T47D (cell line): ENCODE results near the gene SHC3.

Experiments used
- DNase-seq, 2 experiments: peaks; one replicate each; pipeline versions ENCODE4 v3.0.0 to v3.0.0-alpha.2; 2011 to 2012; ENCODE audit warnings: low read depth in 1 of 2, low spot score in 1 of 2
- JUND ChIP-seq: IDR thresholded peaks from 2 replicates; pipeline ENCODE4 v1.6.1; 2012; ENCODE audit warnings: low read depth
- in situ Hi-C: cut with HindIII; loops from 2 replicates; pipeline ENCODE4 v1.10.0; 2016; ENCODE audit warnings: low sequenced_read_pairs, low pct_unique_long_range_greater_than_20kb

The SHC3 gene

DNA sequence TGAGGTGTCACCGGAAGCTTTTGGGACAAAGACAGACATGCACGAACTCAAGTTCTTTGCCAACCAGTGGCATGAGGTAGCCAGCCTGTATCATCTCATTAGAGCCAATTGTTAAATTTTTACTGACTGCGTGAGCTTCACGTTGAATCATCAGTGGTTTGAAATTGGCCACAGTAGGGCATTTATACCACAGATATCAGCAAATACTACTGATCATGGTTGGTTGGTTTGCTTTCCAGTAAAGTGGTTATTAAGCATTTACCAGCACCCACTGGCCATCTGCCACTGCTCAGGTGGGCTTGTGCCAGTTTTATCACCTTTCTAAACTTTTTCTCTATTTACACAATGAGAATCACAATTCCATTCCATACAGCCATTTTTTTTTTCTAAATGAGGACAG lies 28.4 kb upstream of the SHC3 start:
- no peak for TF ChIP-seq JUND
- DNase-seq = no peak
- in situ Hi-C loops = no loop called here

DNA sequence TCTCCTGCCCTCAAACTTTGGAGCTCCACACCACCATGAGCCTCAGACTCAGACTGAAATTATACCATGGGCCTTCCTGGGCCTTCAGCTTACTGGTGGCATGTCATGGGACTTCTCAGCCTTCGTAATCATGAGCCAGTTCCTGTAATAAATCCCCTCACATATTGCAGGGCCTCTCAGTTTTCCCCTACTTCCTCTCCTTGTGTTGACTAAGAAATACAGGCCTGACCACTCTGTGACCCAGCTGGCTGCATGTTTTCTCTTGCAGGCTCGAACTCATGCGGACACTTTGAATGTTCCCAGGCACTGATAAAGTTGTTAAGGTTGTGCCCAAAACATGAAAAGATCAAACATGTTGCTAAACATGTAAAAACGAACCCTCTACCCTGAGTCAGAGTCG lies 26.2 kb upstream of the SHC3 start:
- DNase-seq = no peak
- no peak for TF ChIP-seq JUND
- in situ Hi-C loops = no loop called here

DNA sequence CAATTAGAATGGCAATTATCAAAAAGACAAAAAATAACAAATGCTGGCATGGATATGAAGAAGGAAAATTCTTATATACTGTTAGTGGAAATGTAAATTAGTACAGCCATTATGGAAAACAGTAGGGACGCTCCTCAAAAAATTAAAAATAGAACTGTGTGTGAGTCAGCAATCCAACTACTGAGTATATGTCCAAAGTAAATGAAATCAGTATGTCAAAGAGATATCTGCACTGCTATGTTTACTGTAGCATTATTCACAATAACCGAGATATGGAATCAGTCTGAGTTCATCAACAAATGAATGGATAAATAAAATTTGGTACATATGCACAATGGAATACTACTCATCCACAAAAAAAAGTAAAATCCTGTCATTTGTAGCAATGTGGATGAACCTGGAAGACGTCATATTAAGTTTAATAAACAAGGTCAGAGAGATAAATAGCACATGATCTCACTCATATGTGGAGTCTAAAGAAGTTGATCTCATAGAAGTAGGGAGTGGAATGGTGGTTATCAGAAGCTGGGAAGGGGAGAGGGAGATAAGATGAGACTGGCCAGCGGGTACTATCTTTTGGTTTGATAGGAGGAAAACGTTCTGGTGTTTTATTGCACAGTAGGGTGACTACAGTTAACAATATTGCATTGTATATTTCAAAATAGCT lies 16.6 kb upstream of the SHC3 start:
- DNase-seq = no peak
- in situ Hi-C loops = no loop called here
- TF ChIP-seq JUND = no peak

DNA sequence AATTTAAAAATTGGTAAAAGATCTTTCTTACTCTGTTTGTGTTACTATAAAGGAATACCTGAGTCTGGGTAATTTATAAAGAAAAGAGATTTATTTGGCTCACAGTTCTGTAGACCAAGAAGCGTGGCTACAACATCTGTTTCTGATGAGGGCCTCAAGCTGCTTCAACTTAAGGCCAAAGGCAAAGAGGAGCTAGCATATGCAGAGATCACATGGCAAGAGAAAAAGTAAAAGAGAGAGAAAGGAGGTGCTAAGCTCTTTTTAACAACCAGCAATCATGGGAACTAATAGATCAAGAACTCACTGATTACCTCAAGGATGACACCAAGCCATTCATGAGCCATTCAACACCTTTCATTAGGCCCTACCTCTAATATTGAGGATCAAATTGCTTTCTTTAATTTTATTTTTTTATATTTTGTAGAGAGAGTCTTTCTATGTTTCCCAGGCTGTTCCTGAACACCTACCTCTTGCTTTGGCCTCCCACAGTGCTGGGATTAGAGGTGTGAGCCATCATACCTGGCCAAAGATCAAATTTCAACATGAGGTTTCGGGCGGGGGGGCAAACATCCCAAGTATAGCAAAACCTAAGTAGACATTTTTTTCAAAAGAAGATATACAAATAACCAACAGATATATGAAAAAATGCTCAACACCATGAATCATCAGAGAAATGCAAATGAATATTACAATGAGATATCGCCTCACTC lies 16.0 kb upstream of the SHC3 start:
- DNase-seq = no peak
- in situ Hi-C loops = no loop called here

DNA sequence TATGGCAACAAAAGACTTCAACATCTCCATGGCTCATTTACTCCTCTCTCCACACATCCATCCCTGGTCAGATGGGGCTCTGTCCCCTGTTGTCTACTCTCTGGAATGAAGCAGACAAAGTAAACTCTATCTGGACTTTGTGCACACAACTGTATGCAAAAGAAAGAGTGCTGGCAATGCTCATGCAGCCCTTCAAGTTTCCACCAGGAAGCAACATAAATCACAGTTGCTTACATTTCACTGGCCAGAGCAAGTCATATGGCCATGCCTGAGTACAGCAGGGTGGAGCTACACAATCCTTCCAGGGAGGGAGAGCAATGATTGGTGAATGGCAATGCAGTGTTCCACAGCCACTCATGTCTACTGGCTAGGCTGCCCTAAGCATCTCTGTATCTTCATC lies 12.4 kb upstream of the SHC3 start:
- in situ Hi-C loops = no loop called here
- DNase-seq = no peak
- TF ChIP-seq JUND = no peak

More for the DNA sequence above, 16.0 kb upstream of the SHC3 start:
- TF ChIP-seq JUND = no peak

DNA sequence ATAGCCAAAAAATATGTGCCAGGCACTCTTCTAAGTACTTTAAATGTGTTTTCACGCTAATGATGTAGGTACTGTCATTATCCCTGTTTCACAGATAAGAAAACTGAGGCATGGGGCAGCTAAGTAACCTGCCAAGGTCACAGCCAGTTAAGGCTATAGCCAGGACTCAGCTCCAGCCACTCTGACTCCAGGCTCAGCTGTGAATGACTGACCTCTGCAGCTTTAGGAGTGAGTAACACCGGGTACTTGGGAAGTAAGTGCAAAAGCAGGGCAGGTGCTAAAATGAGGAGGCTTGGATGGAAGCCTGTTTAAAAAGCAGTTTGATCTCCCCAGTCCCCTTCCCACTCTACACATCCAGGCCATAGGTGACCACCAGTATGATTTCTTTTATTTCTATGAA lies 10.6 kb upstream of the SHC3 start:
- peak in 1 of 2 experiments; percentile 34 for DNase-seq
- TF ChIP-seq JUND = no peak
- in situ Hi-C loops = no loop called here

- no peak for TF ChIP-seq JUND
- in situ Hi-C loops = no loop called here
- DNase-seq = no peak
Measured at GRCh38 chr9:89187950-89188349, 9.3 kb upstream of the SHC3 start.

DNA sequence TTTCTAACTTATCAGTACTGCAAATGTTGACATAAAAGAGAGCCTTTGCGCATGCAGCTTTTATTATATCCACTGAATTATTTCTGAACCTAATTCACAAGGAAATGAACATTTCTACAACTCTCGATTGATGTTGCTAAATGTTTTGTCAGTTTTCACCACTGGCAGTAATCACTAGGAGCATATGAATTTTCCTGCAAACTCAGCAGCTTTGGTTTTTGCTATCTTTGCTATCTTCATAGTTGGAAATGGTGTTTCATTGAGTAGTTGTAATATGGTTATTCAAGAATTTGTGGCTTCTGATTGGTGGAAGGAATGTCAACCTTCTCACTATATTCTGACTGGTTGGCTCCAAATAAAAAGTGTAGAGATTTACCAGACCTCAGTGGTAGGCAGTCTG lies 8.9 kb upstream of the SHC3 start:
- no peak for DNase-seq
- in situ Hi-C loops = no loop called here
- TF ChIP-seq JUND = no peak

GRCh38 chr9:89186960-89187359 lies 8.3 kb upstream of the SHC3 start:
- DNase-seq = no peak
- in situ Hi-C loops = no loop called here
- TF ChIP-seq JUND = no peak

DNA sequence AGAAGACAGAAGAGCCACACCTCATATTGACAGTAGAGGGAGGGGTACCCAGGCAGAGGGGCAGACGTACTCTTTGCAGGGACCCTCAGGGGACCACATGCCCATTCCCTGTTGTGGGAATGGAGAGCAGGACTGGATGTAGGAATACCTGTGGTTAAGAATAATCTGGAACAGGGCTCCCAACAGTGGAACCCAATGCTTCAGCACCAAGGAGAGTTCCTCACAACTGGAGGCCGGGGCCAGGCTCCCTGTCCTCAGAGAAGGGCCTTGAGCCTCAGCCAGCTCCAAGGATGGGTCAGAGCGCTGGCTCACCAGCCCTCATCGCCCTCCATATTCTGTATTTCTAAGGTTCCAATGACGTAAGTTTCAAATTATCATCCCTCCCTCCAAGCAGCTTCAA lies 7.4 kb upstream of the SHC3 start:
- in situ Hi-C loops = no loop called here
- no peak for TF ChIP-seq JUND
- DNase-seq = peak in 1 of 2 experiments; percentile 71

DNA sequence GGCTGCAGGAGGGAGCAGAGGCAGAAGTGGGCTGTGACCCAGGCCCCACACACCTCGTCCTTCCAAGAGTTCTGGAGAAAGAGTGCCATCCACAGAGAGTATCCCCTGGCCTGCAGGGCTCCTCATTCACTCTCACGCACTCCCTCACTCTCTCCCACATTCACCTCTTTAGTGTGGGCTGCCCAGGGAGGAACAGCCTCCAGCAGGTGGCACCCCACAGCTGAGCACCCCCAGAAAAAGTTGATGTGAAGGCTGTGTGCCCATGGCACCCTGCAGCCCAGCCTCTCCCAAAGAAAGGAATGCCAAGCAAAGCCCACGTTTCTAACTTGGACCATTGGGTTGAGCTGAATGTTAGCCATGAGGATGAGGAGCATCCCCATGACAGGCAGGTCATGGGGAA lies 4.5 kb upstream of the SHC3 start:
- TF ChIP-seq JUND = no peak
- in situ Hi-C loops = no loop called here

GRCh38 chr9:89182369-89182768 lies 3.8 kb upstream of the SHC3 start:
- in situ Hi-C loops = no loop called here
- no peak for DNase-seq
- TF ChIP-seq JUND = no peak

More for the DNA sequence above, 4.5 kb upstream of the SHC3 start:
- no peak for DNase-seq

- DNase-seq = peak; percentile 91 to 96
Measured at GRCh38 chr9:89179895-89180734, 1.5 kb upstream of the SHC3 start.

More at GRCh38 chr9:89179895-89180734, 1.5 kb upstream of the SHC3 start:
- peak; percentile 86 for TF ChIP-seq JUND
- in situ Hi-C loops = no loop called here
